NOMO-1 (cell line): ENCODE measurements around the gene SENP6.
"Not testable (repeated sequence)": the region's sequence is repeated elsewhere in the genome, so short reads cannot be mapped to it uniquely, and the experiment has no call there.

Source experiments
- DNase-seq, 2 experiments: peaks; one replicate each; lab custom pipeline; 2025; ENCODE audit not compliant: unreplicated experiment in 2 of 2; lab: John Stamatoyannopoulos, UW

Gene SENP6

DNA sequence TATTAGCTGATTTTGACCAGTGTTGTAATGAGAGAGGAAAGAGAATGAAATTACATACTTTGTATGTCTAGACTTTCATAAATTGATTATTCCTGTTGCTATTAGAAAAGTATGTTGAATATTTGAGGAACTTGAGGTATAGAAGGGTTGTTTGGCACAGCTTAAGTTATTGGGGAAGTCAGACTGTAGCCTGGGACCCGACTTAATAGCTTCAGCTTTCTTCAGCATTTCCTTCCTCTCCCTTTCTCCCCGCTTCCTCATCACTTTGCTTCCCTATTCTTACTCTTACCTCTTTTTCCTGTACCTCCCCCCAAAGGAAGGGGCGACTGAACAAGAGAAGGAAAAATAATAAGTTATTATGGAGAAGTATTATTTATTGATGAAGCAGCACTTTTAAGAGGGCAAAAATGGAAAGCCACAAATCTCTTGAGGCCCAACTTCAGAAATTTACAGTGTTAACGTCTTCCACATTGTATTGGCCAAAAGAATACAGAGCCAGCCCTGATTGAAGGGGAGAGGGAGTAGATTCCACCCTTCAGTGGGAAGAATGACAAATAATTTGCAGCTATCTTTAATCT is 7.4 kb downstream of the SENP6 start:
- DNase-seq = peak; percentile 68 to 94

DNA sequence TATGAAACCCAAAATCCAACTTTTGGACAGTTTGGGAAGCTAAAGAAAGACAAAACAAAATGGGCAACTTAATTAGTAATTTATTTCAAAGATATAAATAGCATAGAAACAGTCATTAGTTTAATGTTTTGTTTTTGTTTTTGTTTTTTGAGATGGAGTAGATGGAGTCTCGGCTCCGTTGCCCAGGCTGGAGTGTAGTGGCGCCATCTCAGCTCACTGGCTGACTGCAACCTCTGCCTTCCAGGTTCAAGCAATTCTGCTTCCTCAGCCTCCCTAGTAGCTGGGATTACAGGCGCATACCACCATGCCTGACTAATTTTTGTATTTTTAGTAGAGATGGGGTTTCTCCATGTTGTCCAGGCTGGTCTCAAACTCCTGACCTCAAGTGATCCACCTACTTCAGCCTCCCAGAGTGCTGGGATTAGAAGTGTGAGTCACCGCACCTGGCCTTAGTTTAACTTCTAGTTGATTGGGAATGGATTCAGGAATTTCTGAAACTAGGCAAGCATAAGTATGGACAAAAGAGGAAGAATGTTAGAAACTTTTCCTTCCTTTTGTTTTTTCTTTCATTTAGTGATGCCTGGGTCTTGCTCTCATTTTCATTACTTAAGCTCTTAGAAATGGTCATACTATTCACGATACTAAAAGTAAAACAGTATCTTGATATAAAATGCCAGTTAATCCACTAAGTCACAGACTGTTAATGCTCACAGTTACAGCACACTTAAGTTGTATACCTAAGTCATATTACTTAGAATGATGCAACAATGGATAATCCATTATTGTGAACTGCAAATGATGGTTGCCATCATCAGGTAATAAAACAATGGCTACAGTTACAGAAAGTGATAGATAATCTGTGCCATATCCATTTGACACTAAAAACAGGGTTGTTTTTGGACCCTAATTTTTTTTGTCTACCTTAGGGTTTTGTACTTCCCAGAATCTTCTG is 8.2 kb downstream of the SENP6 start:
- DNase-seq = no peak

GRCh38 chr6:75611011-75611701 is 9.5 kb downstream of the SENP6 start:
- no peak for DNase-seq

- peak in 1 of 2 experiments; percentile 45 for DNase-seq
These were observed 10.2 kb downstream of the SENP6 start for GRCh38 chr6:75611702-75612375.

DNA sequence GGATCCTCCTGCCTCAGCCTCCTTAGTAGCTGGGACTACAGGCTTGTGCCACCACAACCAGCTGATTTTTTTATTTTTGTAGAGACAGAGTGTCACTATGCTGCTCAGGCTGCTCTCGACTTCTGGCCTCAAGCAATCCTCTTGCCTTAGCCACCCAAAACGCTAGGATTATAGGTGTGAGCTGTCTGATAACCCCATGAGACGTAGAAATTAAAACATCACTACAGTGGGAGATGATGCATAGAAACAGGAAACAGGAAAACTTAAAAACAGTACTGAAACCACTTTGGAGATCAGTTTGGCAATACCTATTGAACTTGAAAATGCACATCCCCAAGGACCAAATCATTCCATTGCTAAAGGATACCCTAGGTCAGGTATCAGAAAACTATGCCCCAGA is 10.8 kb downstream of the SENP6 start:
- DNase-seq = peak in 1 of 2 experiments; percentile 53

- DNase-seq = peak in 1 of 2 experiments; percentile 51
These were observed 11.4 kb downstream of the SENP6 start for GRCh38 chr6:75613056-75613501.

GRCh38 chr6:75618437-75618836 is 16.8 kb downstream of the SENP6 start:
- no peak for DNase-seq

DNA sequence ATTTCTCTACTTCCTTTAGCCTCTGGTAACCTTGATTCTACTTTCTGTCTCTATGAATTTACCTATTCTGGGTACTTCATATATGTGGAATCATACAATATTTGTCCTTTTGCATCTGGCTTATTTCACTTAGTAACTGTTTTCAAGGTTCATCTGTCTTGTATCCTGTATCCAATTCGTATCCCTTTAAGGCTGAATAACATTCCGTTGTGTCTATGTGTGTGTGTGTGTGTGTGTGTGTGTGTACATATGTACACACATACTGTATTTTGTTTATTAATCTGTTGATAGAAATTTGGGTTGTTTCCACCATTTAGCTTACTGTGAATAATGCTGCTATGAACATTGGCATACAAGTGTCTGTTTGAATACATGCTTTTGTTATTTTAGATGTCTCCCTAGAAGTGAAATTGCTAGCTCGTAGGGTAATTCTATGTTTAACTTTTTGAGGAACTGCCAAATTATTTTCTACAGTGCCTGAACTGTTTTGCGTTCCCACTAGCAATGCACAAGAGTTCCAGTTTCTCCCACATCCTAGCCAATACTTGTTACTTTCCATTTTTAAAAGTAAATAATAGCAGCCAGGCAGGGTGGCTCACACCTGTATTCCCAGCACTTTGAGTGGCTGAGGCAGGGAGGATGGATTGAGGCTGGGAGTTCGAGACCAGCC is 17.7 kb downstream of the SENP6 start:
- DNase-seq = peak in 1 of 2 experiments; percentile 41

- DNase-seq = peak; percentile 61 to 84
These were observed 19.0 kb downstream of the SENP6 start for GRCh38 chr6:75620381-75621304.

DNA sequence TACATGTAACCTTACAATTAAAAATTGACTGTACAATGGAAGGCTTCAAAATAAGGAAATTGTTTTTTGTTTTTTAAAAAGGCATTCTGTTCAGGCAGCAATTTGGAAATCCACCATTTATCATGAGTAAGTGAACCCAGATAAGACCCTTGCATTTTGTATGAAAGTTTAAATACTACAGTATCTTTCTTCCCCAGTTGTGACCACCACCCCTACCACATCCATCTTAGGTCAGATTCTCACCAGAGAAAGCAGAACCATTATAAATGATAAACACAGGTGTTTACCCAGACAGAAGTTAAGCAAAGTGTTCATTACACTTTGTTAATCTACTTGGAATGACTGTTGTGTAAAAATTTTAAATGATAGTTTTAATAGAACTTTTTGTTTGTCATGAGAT is 20.2 kb downstream of the SENP6 start:
- peak in 1 of 2 experiments; percentile 40 for DNase-seq

- no peak for DNase-seq
These were observed 21.8 kb downstream of the SENP6 start for GRCh38 chr6:75623491-75623890.

- peak in 1 of 2 experiments; percentile 28 for DNase-seq
These were observed 22.7 kb downstream of the SENP6 start for GRCh38 chr6:75624335-75624734.

- DNase-seq = peak; percentile 30 to 56
These were observed 23.3 kb downstream of the SENP6 start for GRCh38 chr6:75624988-75625387.

DNA sequence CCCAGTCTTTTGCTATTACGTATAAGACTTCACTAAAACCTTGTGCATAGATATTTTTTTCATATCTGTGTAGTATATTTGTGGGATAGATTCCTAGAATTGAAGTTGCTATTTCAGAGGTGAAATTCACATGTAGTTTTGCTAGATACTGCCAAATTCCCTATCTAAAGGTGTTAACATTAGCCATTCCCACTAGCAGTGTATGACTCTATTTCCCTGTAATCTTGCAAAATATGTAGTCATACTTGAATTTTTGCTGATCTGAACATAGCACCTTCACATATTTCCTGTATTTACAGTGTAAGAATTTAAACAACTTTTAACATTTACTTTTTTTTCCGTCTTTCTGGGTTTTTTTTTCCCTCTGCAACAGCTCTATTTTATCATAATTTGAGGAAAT is 24.9 kb downstream of the SENP6 start:
- no peak for DNase-seq

- not testable (repeated sequence) for DNase-seq
These were observed 26.0 kb downstream of the SENP6 start for GRCh38 chr6:75627708-75628107.

- peak in 1 of 2 experiments; percentile 42 for DNase-seq
These were observed 30.4 kb downstream of the SENP6 start for GRCh38 chr6:75631859-75632635.

GRCh38 chr6:75633045-75633444 is 31.4 kb downstream of the SENP6 start:
- DNase-seq = peak in 1 of 2 experiments; percentile 40

- no peak for DNase-seq
These were observed 40.6 kb downstream of the SENP6 start for GRCh38 chr6:75642311-75642710.
